ENCODE results near the gene E4F1. TPM values are rescaled to one million over a fixed set of nuclear protein-coding genes. Genes with fewer than 3 reads are reported as not detected.

Gene E4F1
- total RNA-seq, 1 donor from 2014 or later = 33.0 TPM

DNA sequence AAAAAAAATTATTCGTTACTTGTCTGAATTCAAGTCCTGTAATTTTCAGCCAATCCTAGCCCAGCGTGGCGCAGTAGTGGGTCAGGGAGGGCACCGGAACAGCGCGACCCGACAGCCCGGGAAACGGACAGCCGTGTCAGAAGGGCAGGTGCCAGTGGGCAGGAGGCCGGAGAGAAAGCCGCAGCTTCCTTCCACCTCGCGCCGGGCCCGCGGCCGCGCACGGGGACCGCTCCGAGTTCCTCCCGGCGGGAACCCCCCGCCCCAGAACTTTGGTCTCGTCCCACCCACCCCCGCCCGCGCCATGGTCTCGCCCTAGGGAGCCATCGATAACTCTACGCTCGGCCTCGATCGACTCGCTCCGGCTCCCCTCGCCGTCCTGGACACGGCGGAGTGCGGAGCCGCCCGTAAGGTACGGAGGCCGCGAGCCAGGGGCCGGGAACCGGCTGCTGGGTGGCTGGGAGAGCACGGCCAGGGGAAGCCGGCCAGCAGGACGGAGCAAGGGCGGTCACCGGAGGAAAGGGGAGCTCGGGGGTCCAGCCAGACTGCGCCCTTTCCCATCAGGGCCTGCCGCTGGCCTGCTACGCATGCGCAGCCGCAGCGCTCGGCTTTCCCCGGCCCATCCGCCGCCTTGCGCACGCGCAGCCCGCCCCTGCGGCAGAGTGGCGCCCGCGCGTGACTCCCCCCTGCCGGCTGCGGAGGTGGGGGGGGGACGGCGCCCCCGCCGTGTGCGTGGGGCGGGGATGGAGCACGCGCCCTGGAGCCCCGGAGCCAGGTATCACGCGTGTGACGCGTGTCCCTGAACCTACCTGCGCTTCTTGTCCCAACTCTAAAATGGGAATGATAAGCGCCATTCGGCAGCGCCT lies 18.1 kb upstream of the E4F1 start, which contains the start of gene MLST8:
MLST8 (plus strand) TSS at position 351 of the 863 bp plus-strand sequence. CDS start 632 bp downstream, outside the sequence.
- DNase-seq (ENCODE audit: low spot score in 2 of 2, unreplicated experiment in 2 of 2) = peak; percentile 84 to 92
- H3K27me3 Mint-ChIP-seq (ENCODE audit: low read depth) = peaks cover 7% of the 10 kb centered on the region
- TF ChIP-seq, protein P1, sequence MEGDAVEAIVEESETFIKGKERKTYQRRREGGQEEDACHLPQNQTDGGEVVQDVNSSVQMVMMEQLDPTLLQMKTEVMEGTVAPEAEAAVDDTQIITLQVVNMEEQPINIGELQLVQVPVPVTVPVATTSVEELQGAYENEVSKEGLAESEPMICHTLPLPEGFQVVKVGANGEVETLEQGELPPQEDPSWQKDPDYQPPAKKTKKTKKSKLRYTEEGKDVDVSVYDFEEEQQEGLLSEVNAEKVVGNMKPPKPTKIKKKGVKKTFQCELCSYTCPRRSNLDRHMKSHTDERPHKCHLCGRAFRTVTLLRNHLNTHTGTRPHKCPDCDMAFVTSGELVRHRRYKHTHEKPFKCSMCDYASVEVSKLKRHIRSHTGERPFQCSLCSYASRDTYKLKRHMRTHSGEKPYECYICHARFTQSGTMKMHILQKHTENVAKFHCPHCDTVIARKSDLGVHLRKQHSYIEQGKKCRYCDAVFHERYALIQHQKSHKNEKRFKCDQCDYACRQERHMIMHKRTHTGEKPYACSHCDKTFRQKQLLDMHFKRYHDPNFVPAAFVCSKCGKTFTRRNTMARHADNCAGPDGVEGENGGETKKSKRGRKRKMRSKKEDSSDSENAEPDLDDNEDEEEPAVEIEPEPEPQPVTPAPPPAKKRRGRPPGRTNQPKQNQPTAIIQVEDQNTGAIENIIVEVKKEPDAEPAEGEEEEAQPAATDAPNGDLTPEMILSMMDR (IDR thresholded peaks at IDR 0.05; ENCODE audit: unreplicated experiment) = peak; percentile 12
- no peaks in the 10 kb centered on the region for H3K9me3 Mint-ChIP-seq
- H3K4me3 Mint-ChIP-seq = peak within 1 kb of the TSS; percentile 79
- peaks cover 6% of the 10 kb centered on the region for H3K36me3 Mint-ChIP-seq
- H3K4me1 Mint-ChIP-seq = peaks cover 9% of the 10 kb centered on the region
- peak within 1 kb of the TSS; percentile 86 for H3K27ac Mint-ChIP-seq

GRCh38 chr16:2205967-2206313 lies 17.5 kb upstream of the E4F1 start:
- no peak for DNase-seq (ENCODE audit: low spot score in 2 of 2, unreplicated experiment in 2 of 2)
- H3K36me3 Mint-ChIP-seq = peaks cover 6% of the 10 kb centered on the region
- TF ChIP-seq, protein P1 (IDR thresholded peaks at IDR 0.05; ENCODE audit: unreplicated experiment) = peak; percentile 1
- peak overlapping the region; percentile 79 for H3K4me3 Mint-ChIP-seq
- peaks cover 9% of the 10 kb centered on the region for H3K4me1 Mint-ChIP-seq
- peaks cover 2% of the 10 kb centered on the region for H3K27me3 Mint-ChIP-seq (ENCODE audit: low read depth)
- H3K27ac Mint-ChIP-seq = no peak overlapping the region
- no peaks in the 10 kb centered on the region for H3K9me3 Mint-ChIP-seq

DNA sequence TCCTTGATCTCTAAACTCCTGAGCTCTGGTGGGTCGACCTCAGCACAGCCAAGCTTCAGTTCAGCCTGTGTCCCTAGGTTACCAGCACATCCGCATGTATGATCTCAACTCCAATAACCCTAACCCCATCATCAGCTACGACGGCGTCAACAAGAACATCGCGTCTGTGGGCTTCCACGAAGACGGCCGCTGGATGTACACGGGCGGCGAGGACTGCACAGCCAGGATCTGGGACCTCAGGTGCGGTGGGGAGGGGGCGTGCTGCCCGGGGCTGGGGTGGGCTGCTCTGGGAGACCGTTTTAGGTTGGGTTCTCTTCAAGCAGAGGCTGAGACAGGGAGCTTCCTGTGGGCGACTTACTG lies 17.0 kb upstream of the E4F1 start:
- Mint-ChIP-seq H3K4me1 (peaks cover 9% of the 10 kb centered on the region), H3K4me3 (peak overlapping the region; percentile 79), H3K27ac (peak overlapping the region; percentile 30), H3K9me3 (no peaks in the 10 kb centered on the region), H3K27me3 (ENCODE audit: low read depth) (peaks cover 2% of the 10 kb centered on the region), H3K36me3 (peaks cover 6% of the 10 kb centered on the region)
- no peak for DNase-seq (ENCODE audit: low spot score in 2 of 2, unreplicated experiment in 2 of 2)
- TF ChIP-seq, protein P1 (IDR thresholded peaks at IDR 0.05; ENCODE audit: unreplicated experiment) = no peak

DNA sequence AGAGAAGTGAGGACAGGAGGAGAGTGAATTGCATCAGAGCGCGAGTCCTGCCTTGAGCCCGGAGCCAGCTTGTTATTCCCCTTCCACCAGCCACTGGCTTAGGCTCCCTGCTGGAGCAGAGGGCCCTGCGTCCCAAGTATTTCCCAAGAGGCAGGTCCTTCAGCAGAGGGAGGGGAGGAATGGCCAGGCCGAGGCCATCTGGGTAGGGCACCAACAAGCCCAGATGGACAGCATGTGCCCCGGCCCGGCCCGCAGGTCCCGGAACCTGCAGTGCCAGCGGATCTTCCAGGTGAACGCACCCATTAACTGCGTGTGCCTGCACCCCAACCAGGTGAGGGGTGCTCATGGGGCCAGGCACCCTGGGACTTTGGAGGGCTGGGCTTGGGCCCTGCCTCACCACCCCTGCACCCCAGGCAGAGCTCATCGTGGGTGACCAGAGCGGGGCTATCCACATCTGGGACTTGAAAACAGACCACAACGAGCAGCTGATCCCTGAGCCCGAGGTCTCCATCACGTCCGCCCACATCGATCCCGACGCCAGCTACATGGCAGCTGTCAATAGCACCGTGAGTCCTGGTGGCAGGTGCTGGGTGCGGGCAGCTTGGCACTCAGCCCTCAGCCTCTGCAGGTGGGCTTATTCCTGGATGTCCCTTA lies 16.5 kb upstream of the E4F1 start:
- peaks cover 6% of the 10 kb centered on the region for H3K36me3 Mint-ChIP-seq
- no peak for DNase-seq (ENCODE audit: low spot score in 2 of 2, unreplicated experiment in 2 of 2)
- TF ChIP-seq, protein P1 (IDR thresholded peaks at IDR 0.05; ENCODE audit: unreplicated experiment) = no peak
- no peaks in the 10 kb centered on the region for H3K9me3 Mint-ChIP-seq
- H3K4me3 Mint-ChIP-seq = peak overlapping the region; percentile 79
- no peaks in the 10 kb centered on the region for H3K27me3 Mint-ChIP-seq (ENCODE audit: low read depth)
- no peak overlapping the region for H3K27ac Mint-ChIP-seq
- H3K4me1 Mint-ChIP-seq = peaks cover 9% of the 10 kb centered on the region

DNA sequence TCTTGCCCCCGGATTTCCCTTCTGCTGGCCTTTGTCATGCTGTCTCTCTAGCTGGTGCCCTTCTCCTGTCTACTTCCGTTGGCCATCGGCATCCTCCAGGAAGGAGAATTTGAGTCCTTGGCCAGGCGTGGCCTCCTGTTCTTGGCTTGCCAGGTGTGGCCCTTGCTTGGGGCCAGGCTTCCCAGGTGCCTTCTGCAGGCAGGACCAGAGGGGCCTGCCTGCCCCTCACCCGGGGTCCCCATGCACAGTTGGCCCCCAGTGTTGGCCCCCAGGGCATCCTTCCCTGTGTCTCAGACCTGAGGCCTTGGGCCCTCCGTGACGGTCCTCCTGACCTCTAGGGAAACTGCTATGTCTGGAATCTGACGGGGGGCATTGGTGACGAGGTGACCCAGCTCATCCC lies 15.5 kb upstream of the E4F1 start:
- Mint-ChIP-seq H3K9me3 (no peaks in the 10 kb centered on the region), H3K4me1 (peaks cover 16% of the 10 kb centered on the region), H3K4me3 (peak overlapping the region; percentile 79), H3K36me3 (peaks cover 6% of the 10 kb centered on the region), H3K27ac (no peak overlapping the region), H3K27me3 (ENCODE audit: low read depth) (no peaks in the 10 kb centered on the region)
- no peak for DNase-seq (ENCODE audit: low spot score in 2 of 2, unreplicated experiment in 2 of 2)
- TF ChIP-seq, protein P1 (IDR thresholded peaks at IDR 0.05; ENCODE audit: unreplicated experiment) = no peak
